ENCODE results near the gene CLIP1.

DNA sequence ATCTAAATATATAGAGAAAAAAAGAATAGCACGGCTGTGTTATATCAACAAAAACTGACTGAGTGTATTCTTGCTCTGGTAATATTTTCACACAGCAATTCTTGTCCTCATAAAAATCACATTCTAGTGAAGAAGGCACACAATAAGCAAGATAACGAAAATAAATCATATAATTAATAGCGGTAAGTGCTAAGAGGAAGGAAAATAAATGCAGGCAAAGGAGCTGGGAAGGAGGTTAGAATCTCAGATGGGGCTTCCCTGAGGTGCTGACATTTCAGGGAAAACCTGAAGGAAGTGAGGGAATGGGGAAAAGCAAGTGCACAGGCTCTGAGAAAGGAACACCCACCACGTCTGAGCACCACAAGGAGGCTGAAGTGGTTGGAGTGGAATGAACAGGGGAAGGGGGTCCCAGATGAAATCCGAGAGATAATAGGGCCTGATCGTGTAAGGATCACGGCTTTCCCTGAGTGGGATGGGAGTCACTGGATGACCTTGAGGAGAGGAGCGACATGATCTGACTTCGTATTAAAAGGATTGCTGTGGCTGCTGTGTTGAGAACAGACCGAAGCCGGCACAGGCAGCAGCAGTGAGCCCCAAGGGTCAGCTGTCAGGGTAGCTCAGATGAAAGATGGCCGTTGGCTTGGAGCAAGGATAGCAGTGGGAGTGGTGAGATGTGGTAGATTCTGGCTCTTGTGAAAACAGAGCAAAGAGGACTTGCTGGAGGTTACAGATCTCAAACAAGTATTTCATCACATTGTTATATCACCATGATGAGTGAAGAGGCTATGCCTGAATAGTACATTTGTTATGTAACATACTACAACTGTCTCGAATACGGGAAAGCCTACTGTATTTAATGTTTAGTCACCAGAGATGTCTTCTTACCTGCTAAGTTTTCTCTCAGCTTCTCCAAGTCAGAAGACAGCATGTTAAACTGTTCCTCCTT lies 89.1 kb downstream of the CLIP1 start:
- TF ChIP-seq, protein P1, sequence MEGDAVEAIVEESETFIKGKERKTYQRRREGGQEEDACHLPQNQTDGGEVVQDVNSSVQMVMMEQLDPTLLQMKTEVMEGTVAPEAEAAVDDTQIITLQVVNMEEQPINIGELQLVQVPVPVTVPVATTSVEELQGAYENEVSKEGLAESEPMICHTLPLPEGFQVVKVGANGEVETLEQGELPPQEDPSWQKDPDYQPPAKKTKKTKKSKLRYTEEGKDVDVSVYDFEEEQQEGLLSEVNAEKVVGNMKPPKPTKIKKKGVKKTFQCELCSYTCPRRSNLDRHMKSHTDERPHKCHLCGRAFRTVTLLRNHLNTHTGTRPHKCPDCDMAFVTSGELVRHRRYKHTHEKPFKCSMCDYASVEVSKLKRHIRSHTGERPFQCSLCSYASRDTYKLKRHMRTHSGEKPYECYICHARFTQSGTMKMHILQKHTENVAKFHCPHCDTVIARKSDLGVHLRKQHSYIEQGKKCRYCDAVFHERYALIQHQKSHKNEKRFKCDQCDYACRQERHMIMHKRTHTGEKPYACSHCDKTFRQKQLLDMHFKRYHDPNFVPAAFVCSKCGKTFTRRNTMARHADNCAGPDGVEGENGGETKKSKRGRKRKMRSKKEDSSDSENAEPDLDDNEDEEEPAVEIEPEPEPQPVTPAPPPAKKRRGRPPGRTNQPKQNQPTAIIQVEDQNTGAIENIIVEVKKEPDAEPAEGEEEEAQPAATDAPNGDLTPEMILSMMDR (IDR thresholded peaks at IDR 0.05) = no peak
- no peak for TF ChIP-seq POLR2A (IDR thresholded peaks at IDR 0.05)

Data from Peyer's patch (tissue), 4 donors.